Esophagus squamous epithelium (tissue), 4 donors: ENCODE results near the gene IRF2BP2.

Source experiments
- CTCF ChIP-seq, 6 experiments: fragments of 450-650 bp in 4 of 6; fragments of 200-600 bp in 2 of 6; sonication (generic) in 2 of 6; IDR thresholded peaks; one replicate each; pipeline ENCODE4 v1.5.1; 2016 to 2019; ENCODE audit warnings: antibody characterized with exemption in 6 of 6, mild to moderate bottlenecking in 4 of 6, moderate library complexity in 4 of 6
- POLR2A ChIP-seq, 4 donors: fragments of 450-650 bp; IDR thresholded peaks; one replicate each; pipeline ENCODE4 v1.6.1; 2017; ENCODE audit warnings: antibody characterized with exemption in 4 of 4, mild to moderate bottlenecking in 4 of 4, moderate library complexity in 3 of 4

- TF ChIP-seq CTCF (IDR thresholded peaks at IDR 0.05) (no peak), POLR2A (IDR thresholded peaks at IDR 0.05) (no peak)
Observed at GRCh38 chr1:234573711-234574299, 36.2 kb downstream of the IRF2BP2 start.
